Measurements from ENCODE around the gene ARSA.
"Not testable (repeated sequence)": the region's sequence is repeated elsewhere in the genome, so short reads cannot be mapped to it uniquely, and the experiment has no call there.

ARSA gene

GRCh38 chr22:50608996-50609395 lies 19.0 kb downstream of the ARSA start:
- TF ChIP-seq CTCF (IDR thresholded peaks at IDR 0.05; ENCODE audit: low read depth, low read length, missing control alignments), result no peak
- DNase-seq (ENCODE audit: low read depth), result no peak
- no peak overlapping the region for H3K4me3 ChIP-seq (ENCODE audit: low read depth, low read length)

GRCh38 chr22:50608058-50608840 lies 19.7 kb downstream of the ARSA start:
- not testable (repeated sequence) for DNase-seq (ENCODE audit: low read depth); H3K4me3 ChIP-seq (ENCODE audit: low read depth, low read length)

- no peak for DNase-seq (ENCODE audit: low read depth)
- TF ChIP-seq CTCF (IDR thresholded peaks at IDR 0.05; ENCODE audit: low read depth, low read length, missing control alignments), result no peak
- H3K4me3 ChIP-seq (ENCODE audit: low read depth, low read length), result no peak overlapping the region
These were observed 20.3 kb downstream of the ARSA start for GRCh38 chr22:50607659-50608020.

DNA sequence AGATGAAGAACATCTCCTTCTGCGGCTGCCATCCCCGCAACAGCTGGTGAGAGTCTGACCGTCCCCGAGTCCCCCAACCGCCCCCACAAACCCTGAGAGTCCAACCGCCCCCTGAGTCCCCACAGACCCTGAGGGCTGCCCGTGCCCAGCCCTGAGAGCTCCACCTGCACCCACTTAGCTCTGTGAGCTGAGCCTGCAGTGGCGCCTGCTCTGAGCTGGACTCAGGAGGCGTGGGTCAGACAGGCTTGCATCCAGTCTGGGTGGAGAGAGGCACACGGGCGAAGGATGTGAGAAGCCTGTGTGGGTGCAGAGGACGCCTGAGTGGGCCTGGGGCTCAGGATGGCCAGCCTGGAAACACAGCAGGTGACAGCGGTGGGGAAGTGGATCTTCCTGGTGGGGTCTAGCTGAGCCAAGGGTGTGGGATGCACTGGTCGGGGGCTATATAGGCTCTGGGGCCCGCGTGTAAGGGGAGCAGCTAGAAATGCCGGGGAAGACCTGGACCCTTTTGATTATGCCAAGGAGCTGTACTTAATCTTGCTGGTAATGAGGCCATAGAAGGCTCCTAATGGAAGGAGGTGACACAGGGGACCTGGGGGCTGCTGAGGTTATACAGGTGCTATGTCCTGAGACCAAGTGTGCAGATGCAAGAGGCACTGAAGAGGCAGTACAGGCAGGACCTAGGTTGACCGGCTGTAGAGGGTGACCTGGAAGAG lies 20.9 kb downstream of the ARSA start:
- no peak for TF ChIP-seq CTCF (IDR thresholded peaks at IDR 0.05; ENCODE audit: low read depth, low read length, missing control alignments)
- no peak for DNase-seq (ENCODE audit: low read depth)
- H3K4me3 ChIP-seq (ENCODE audit: low read depth, low read length), result no peak overlapping the region

- DNase-seq (ENCODE audit: low read depth), result no peak
- H3K4me3 ChIP-seq (ENCODE audit: low read depth, low read length), result no peak overlapping the region
- TF ChIP-seq CTCF (IDR thresholded peaks at IDR 0.05; ENCODE audit: low read depth, low read length, missing control alignments), result peak; percentile 18
These were observed 21.6 kb downstream of the ARSA start for GRCh38 chr22:50606165-50606945.

- H3K4me3 ChIP-seq (ENCODE audit: low read depth, low read length), result no peak overlapping the region
- no peak for DNase-seq (ENCODE audit: low read depth)
- no peak for TF ChIP-seq CTCF (IDR thresholded peaks at IDR 0.05; ENCODE audit: low read depth, low read length, missing control alignments)
These were observed 22.3 kb downstream of the ARSA start for GRCh38 chr22:50605613-50606074.

- DNase-seq (ENCODE audit: low read depth), result no peak
- H3K4me3 ChIP-seq (ENCODE audit: low read depth, low read length), result no peak overlapping the region
- TF ChIP-seq CTCF (IDR thresholded peaks at IDR 0.05; ENCODE audit: low read depth, low read length, missing control alignments), result no peak
These were observed 22.8 kb downstream of the ARSA start for GRCh38 chr22:50605002-50605612.
